SU-DHL-6 (cell line): ENCODE data around the gene RALGAPA1.
"Not testable (repeated sequence)": the region's sequence is repeated elsewhere in the genome, so short reads cannot be mapped to it uniquely, and the experiment has no call there.

Experiments
- CTCF ChIP-seq: fragments of 200-600 bp; sonication (generic); IDR thresholded peaks from one replicate; pipeline ENCODE4 v1.5.1; 2017; ENCODE audit warnings: antibody characterized with exemption, mild to moderate bottlenecking, low read length, moderate library complexity; ENCODE audit not compliant: insufficient read depth, poor library complexity, severe bottlenecking
- EZH2phosphoT487 ChIP-seq: fragments of 200-600 bp; sonication (generic), shearing (Covaris generic); conservative IDR thresholded peaks from 2 replicates; pipeline ENCODE4 v1.6.1; 2018; ENCODE audit warnings: mild to moderate bottlenecking, antibody characterized with exemption, low read length, moderate library complexity, mixed read lengths

DNA sequence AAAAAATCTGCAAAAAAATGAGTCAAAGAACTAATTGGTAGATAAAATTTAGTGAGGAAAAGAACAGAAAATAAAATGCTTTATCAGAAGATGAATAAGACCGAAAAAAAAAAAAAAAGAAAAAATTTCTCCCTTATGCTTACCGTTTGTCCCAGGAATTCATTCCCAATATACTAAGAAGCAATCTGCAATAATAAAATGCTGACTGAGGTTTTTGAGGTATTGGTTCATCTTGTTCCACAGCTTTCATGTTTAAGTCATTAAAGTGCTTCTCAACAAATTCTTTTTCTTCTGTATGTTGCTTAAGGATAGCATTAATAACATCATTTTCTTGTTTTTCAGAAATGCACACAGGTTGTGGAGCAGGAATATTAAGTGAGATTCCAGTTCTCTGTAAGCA, 182.1 kb downstream of the RALGAPA1 start:
- TF ChIP-seq CTCF, EZH2phosphoT487: not testable (repeated sequence)
